ENCODE data around the gene IFNA10. TPM values are rescaled to one million over a fixed set of nuclear protein-coding genes. Genes with fewer than 3 reads are reported as not detected.

Gene IFNA10
- total RNA-seq, 1 experiment from 2014 or later: not detected

DNA sequence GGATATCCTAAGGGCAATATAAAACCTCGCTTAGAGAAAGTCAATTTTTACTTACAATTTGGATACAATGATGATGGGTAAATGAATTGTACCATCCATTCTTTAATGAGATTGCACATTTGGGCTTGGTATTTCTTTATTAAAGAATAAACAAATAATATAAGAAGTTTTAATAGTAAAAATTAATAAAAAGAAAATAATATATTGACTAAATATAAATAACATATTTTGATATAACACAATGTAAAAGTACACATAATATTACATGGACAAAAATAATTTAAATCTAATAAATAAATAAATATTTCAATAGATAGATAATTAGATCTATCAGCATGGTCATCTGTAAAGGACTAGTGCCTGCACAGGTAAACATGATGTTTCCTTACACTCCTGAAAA lies 41.4 kb downstream of the IFNA10 start:
- TF ChIP-seq EZH2 (IDR thresholded peaks at IDR 0.05; ENCODE audit: borderline replicate concordance, low read depth, low read length, poor library complexity, severe bottlenecking): no peak
- TF ChIP-seq, protein P1, sequence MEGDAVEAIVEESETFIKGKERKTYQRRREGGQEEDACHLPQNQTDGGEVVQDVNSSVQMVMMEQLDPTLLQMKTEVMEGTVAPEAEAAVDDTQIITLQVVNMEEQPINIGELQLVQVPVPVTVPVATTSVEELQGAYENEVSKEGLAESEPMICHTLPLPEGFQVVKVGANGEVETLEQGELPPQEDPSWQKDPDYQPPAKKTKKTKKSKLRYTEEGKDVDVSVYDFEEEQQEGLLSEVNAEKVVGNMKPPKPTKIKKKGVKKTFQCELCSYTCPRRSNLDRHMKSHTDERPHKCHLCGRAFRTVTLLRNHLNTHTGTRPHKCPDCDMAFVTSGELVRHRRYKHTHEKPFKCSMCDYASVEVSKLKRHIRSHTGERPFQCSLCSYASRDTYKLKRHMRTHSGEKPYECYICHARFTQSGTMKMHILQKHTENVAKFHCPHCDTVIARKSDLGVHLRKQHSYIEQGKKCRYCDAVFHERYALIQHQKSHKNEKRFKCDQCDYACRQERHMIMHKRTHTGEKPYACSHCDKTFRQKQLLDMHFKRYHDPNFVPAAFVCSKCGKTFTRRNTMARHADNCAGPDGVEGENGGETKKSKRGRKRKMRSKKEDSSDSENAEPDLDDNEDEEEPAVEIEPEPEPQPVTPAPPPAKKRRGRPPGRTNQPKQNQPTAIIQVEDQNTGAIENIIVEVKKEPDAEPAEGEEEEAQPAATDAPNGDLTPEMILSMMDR (conservative IDR thresholded peaks at IDR 0.05; ENCODE audit: low read depth, low read length): no peak
- Histone ChIP-seq H3K4me3 (ENCODE audit: low read depth, low read length, poor library complexity, severe bottlenecking) (no peak overlapping the region), H3K36me3 (ENCODE audit: insufficient read depth, low read length, poor library complexity, severe bottlenecking) (no peaks in the 10 kb centered on the region), H3K9me3 (ENCODE audit: low read depth, low read length, poor library complexity, severe bottlenecking) (no peaks in the 10 kb centered on the region), H3K27me3 (replicated peaks; ENCODE audit: insufficient read depth, low read depth, low read length, poor library complexity) (no peaks in the 10 kb centered on the region), H3K4me1 (ENCODE audit: insufficient read depth, low read length, poor library complexity, severe bottlenecking) (no peaks in the 10 kb centered on the region), H3K27ac (ENCODE audit: low read depth, low read length, poor library complexity, severe bottlenecking) (no peak overlapping the region)
- ChIA-PET POLR2A (ENCODE audit: low non-redundant PET) (no interaction called here), CTCF (no interaction called here)
- no peak for DNase-seq (ENCODE audit: low spot score)
- no TSS peak for BruUV-seq (replicated peaks)
- intact Hi-C loops (cut with micrococcal nuclease; ENCODE audit: unreplicated experiment): no loop called here

DNA sequence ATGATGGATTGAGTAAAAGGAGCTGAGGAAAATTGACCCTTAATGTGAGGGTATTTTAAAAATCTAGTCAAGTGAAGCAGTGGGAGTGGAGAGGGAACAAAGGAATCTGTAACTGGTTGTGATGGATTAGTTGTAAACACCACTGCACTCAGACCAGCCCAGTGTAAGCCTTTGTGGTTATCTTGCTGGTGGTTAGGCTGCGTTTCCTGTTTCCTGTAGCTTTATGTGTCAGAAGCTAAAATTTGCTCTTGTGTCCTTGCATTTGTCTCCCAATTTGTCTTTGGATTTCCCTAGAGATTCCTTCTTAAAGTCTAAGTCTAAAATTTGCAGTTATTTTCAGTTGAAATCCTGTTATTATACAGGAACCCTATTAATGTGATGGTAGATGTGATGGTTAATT lies 46.8 kb downstream of the IFNA10 start:
- DNase-seq (ENCODE audit: low spot score): peak; percentile 52
- Histone ChIP-seq H3K27me3 (replicated peaks; ENCODE audit: insufficient read depth, low read depth, low read length, poor library complexity) (no peaks in the 10 kb centered on the region), H3K9me3 (ENCODE audit: low read depth, low read length, poor library complexity, severe bottlenecking) (no peaks in the 10 kb centered on the region), H3K4me1 (ENCODE audit: insufficient read depth, low read length, poor library complexity, severe bottlenecking) (no peaks in the 10 kb centered on the region), H3K27ac (ENCODE audit: low read depth, low read length, poor library complexity, severe bottlenecking) (no peak overlapping the region), H3K4me3 (ENCODE audit: low read depth, low read length, poor library complexity, severe bottlenecking) (no peak overlapping the region), H3K36me3 (ENCODE audit: insufficient read depth, low read length, poor library complexity, severe bottlenecking) (no peaks in the 10 kb centered on the region)
- POLR2A ChIA-PET (ENCODE audit: low non-redundant PET): no interaction called here
- intact Hi-C loops (cut with micrococcal nuclease; ENCODE audit: unreplicated experiment): no loop called here
- CTCF ChIA-PET: no interaction called here
- no TSS peak for BruUV-seq (replicated peaks)
- TF ChIP-seq, protein P1 (conservative IDR thresholded peaks at IDR 0.05; ENCODE audit: low read depth, low read length): no peak
- no peak for TF ChIP-seq EZH2 (IDR thresholded peaks at IDR 0.05; ENCODE audit: borderline replicate concordance, low read depth, low read length, poor library complexity, severe bottlenecking)

Other genes starting within 250 kb of the IFNA10 start
- gene HACD4, start 175.5 kb downstream of the IFNA10 start, total RNA-seq (2021): 0.19 and 0.26 TPM in 2 replicates
- not detected in 2 replicates for gene IFNB1, start 129.2 kb downstream of the IFNA10 start, total RNA-seq (2021)
- gene IFNW1, start 65.3 kb downstream of the IFNA10 start, total RNA-seq (2021): not detected in 2 replicates
- gene IFNA21, start 40.5 kb downstream of the IFNA10 start, total RNA-seq (2021): not detected in 2 replicates
- not detected in 2 replicates for gene IFNA4, start 19.6 kb downstream of the IFNA10 start, total RNA-seq (2021)
- gene IFNA7, start 4.9 kb downstream of the IFNA10 start, total RNA-seq (2021): not detected in 2 replicates
- not detected in 2 replicates for gene IFNA16, start 10.2 kb upstream of the IFNA10 start, total RNA-seq (2021)
- gene IFNA17, start 21.1 kb upstream of the IFNA10 start, total RNA-seq (2021): not detected in 2 replicates
- gene IFNA14, start 32.9 kb upstream of the IFNA10 start, total RNA-seq (2021): not detected in 2 replicates
- gene IFNA5, start 98.2 kb upstream of the IFNA10 start, total RNA-seq (2021): not detected in 2 replicates
- gene KLHL9, start 128.3 kb upstream of the IFNA10 start, total RNA-seq (2021): 8.4 and 8.9 TPM in 2 replicates
- not detected in 2 replicates for gene IFNA6, start 143.7 kb upstream of the IFNA10 start, total RNA-seq (2021)
- not detected in 2 replicates for gene IFNA13, start 160.9 kb upstream of the IFNA10 start, total RNA-seq (2021)
- gene IFNA2, start 178.3 kb upstream of the IFNA10 start, total RNA-seq (2021): not detected in 2 replicates
- not detected in 2 replicates for gene IFNA8, start 202.0 kb upstream of the IFNA10 start, total RNA-seq (2021)
- not detected in 2 replicates for gene IFNA1, start 233.3 kb upstream of the IFNA10 start, total RNA-seq (2021)

Data from A673 (cell line).